GM12878 (cell line): Measurements from ENCODE around the gene CTNNA2. TPM values are rescaled to one million over a fixed set of nuclear protein-coding genes. Genes with fewer than 3 reads are reported as not detected.

Source experiments
- ATAC-seq: fragments of 200-7000 bp; cut with Tn5 transposase; 3 replicates; pipeline ENCODE4 v1.9.1; 2020; ENCODE audit warnings: mild to moderate bottlenecking, moderate library complexity
- BruUV-seq: library from RNA; stranded (reverse); fragments of 400-500 nt; replicated peaks from 2 replicates; lab custom pipeline; 2021; lab: Mats Ljungman, UMichigan
- CTCF ChIA-PET: fragments of 300-600 bp; sonication (Branson Sonifier 250); formaldehyde crosslinking; extraction: SDS; loops from one replicate; lab custom pipeline; 2021; ENCODE audit warnings: inconsistent platforms; lab: Yijun Ruan, JAX
- POLR2A ChIA-PET: fragments of 350-600 bp; formaldehyde crosslinking; extraction: SDS; loops from one replicate; lab custom pipeline; 2021; ENCODE audit warnings: inconsistent platforms; lab: Charles Lee
- RAD21 ChIA-PET: fragments of 300-600 bp; sonication (Branson Sonifier 250); formaldehyde crosslinking; loops from one replicate; lab custom pipeline; 2023; ENCODE audit warnings: antibody characterized with exemption; ENCODE audit not compliant: unreplicated experiment; lab: Charles Lee
- SMC1A ChIA-PET: fragments of 300-600 bp; sonication (Branson Sonifier 250); formaldehyde crosslinking; loops from one replicate; lab custom pipeline; 2023; ENCODE audit not compliant: unreplicated experiment, uncharacterized antibody; lab: Charles Lee
- DNase-seq: peaks from one replicate; pipeline ENCODE4 v3.0.0-alpha.2; 2011; ENCODE audit warnings: low read depth, low spot score
- FAIRE-seq: peaks from 3 replicates; lab custom pipeline; 2011; peaks lifted over from hg19 to GRCh38; lab: Jason Lieb, UNC
- H2AFZ ChIP-seq: 2 replicates; pipeline ENCODE4 v1.6.0; 2011; ENCODE audit warnings: low read depth, low read length, control low read depth; ENCODE audit not compliant: control insufficient read depth
- H3K27ac ChIP-seq: 2 replicates; pipeline ENCODE4 v1.5.1; 2011; ENCODE audit warnings: control low read depth; ENCODE audit not compliant: control insufficient read depth, insufficient read depth
- H3K27me3 ChIP-seq, 2 experiments: replicated peaks in 1 of 2; 2 replicates each; pipeline versions ENCODE4 v1.6.0 to v1.6.1; 2011; ENCODE audit warnings: low read length in 1 of 2; ENCODE audit not compliant: control insufficient read depth in 2 of 2, insufficient read depth in 2 of 2
- H3K36me3 ChIP-seq, 2 experiments: 2 replicates each; pipeline ENCODE4 v1.5.1; 2011; ENCODE audit warnings: low read length in 1 of 2; ENCODE audit not compliant: control insufficient read depth in 2 of 2, insufficient read depth in 2 of 2
- H3K4me1 ChIP-seq: 2 replicates; pipeline ENCODE4 v1.6.1; 2011; ENCODE audit warnings: mild to moderate bottlenecking, low read length, moderate library complexity, mixed read lengths; ENCODE audit not compliant: control insufficient read depth, insufficient read depth
- H3K4me2 ChIP-seq: 2 replicates; pipeline ENCODE4 v1.6.0; 2011; ENCODE audit warnings: control low read depth; ENCODE audit not compliant: control insufficient read depth, insufficient read depth
- H3K4me3 ChIP-seq: fragments of 200-600 bp; sonication (generic); 2 replicates; pipeline ENCODE4 v1.5.1; 2016
- H3K79me2 ChIP-seq: 2 replicates; pipeline ENCODE4 v1.6.0; 2011; ENCODE audit warnings: low read length; ENCODE audit not compliant: control insufficient read depth, insufficient read depth
- H3K9ac ChIP-seq: 2 replicates; pipeline ENCODE4 v1.8.0; 2011; ENCODE audit warnings: low read length, control low read depth, mixed read lengths; ENCODE audit not compliant: control insufficient read depth, insufficient read depth
- H3K9me3 ChIP-seq: replicated peaks from 3 replicates; pipeline ENCODE4 v1.5.1; 2011; ENCODE audit warnings: mild to moderate bottlenecking, low read length; ENCODE audit not compliant: control insufficient read depth, insufficient read depth
- H4K20me1 ChIP-seq: 2 replicates; pipeline ENCODE4 v1.6.0; 2011; ENCODE audit not compliant: control insufficient read depth, insufficient read depth
- CEBPB ChIP-seq, 2 experiments: fragments of 150-350 bp in 1 of 2; IDR thresholded peaks; 2 replicates each; pipeline ENCODE4 v1.6.1; 2012 to 2014; ENCODE audit warnings: low read depth in 2 of 2, low read length in 2 of 2, borderline replicate concordance in 1 of 2, inconsistent platforms in 1 of 2
- E4F1 ChIP-seq: fragments of 450-650 bp; IDR thresholded peaks from 2 replicates; pipeline ENCODE4 v1.6.1; 2018; ENCODE audit warnings: borderline replicate concordance, mild to moderate bottlenecking; ENCODE audit not compliant: partially characterized antibody
- HCFC1 ChIP-seq: fragments of 150-350 bp; IDR thresholded peaks from 2 replicates; pipeline ENCODE4 v1.6.1; 2014; ENCODE audit warnings: low read length
- RUNX3 ChIP-seq: IDR thresholded peaks from 2 replicates; pipeline ENCODE4 v1.6.1; 2012; ENCODE audit warnings: low read length, inconsistent platforms
- YY1 ChIP-seq: IDR thresholded peaks from 2 replicates; pipeline ENCODE4 v1.6.1; 2011; ENCODE audit warnings: low read depth, mild to moderate bottlenecking, low read length
- ZBTB4 ChIP-seq: fragments of 450-650 bp; formaldehyde crosslinking; IDR thresholded peaks from 2 replicates; pipeline ENCODE4 v1.4.0; 2022; ENCODE audit warnings: mild to moderate bottlenecking, moderate library complexity
- WGBS: methylation state at CpG from one replicate; pipeline ENCODE4 v1.1.6; 2016; ENCODE audit warnings: low lambda C conversion rate; ENCODE audit not compliant: insufficient replicate concordance, insufficient coverage; ENCODE audit errors: missing lambda C conversion rate; 5-methylcytosine and 5-hydroxymethylcytosine counted together
- in situ Hi-C: fragments of 300-500 bp; cut with MboI; formaldehyde crosslinking; loops from 9 replicates; pipeline ENCODE4 v1.14.3; 2018; ENCODE audit warnings: mixed read lengths
- intact Hi-C: fragments of 100-400 bp; cut with micrococcal nuclease; formaldehyde crosslinking; loops from one replicate; pipeline ENCODE4 v1.14.2; 2022; ENCODE audit not compliant: unreplicated experiment
- polyA plus RNA-seq, 11 experiments: library from polyadenylated mRNA; depleted of rRNA in 4 of 11; unstranded in 6 of 11; stranded (reverse) in 5 of 11; fragments of >200 nt; fragmentation: Nextera tagmentation in 4 of 11; fragmentation: Illumina TruSeq in 1 of 11; extraction: Ambion mirVana in 4 of 11; extraction: Trizol in 1 of 11; gene quantifications; 1 replicate in 1 of 11; 2 replicates in 10 of 11; pipeline versions ENCODE4 v1.2.1 to v1.2.3, GENCODE V29; 2011 to 2016; ENCODE audit warnings: inconsistent platforms in 2 of 11, missing spikeins in 2 of 11, low read depth in 1 of 11
- total RNA-seq, 4 experiments: library from RNA; depleted of rRNA in 3 of 4; stranded (reverse); fragments of >200 nt in 3 of 4; fragmentation: Illumina TruSeq in 1 of 4; extraction: Trizol in 1 of 4; gene quantifications; 2 replicates each; pipeline versions ENCODE4 v1.2.1 to v1.2.3, GENCODE V29; 2013 to 2021

The CTNNA2 gene
- total and polyA plus RNA-seq, 10 of the 15 experiments (the other 5 are each of a cell fraction or from before 2014, with no cell fraction given) = 2.4 to 36.2 (median 6.6) TPM

GRCh38 chr2:79935771-79936657 lies 423.2 kb downstream of the CTNNA2 start (continued):
- TF ChIP-seq ZBTB4 (CRISPR knock-in tag) = no peak
- TF ChIP-seq CEBPB (IDR thresholded peaks at IDR 0.05; ENCODE audit: borderline replicate concordance in 1 of 2, low read depth in 2 of 2, low read length in 2 of 2) = no peak

GRCh38 chr2:79936715-79937114 lies 423.9 kb downstream of the CTNNA2 start:
- Histone ChIP-seq H3K36me3 (no peaks in the 10 kb centered on the region), H4K20me1 (no peaks in the 10 kb centered on the region), H3K9me3 (no peaks in the 10 kb centered on the region), H3K79me2 (no peaks in the 10 kb centered on the region), H3K4me3 (no peak overlapping the region), H3K27me3 (no peaks in the 10 kb centered on the region; a peak in 1 of 4 replicates), H3K4me1 (no peaks in the 10 kb centered on the region), H3K4me2 (no peak overlapping the region), H3K27ac (no peak overlapping the region), H2AFZ (no peak overlapping the region), H3K9ac (no peak overlapping the region)
- ATAC-seq (peak; percentile 72), DNase-seq (no peak), FAIRE-seq (no peak)
- POLR2A ChIA-PET = no interaction called here
- SMC1A ChIA-PET = no interaction called here
- intact Hi-C loops (loop anchor here (1.0 kb wide), 1 partner anchor 46 kb away; no protein-coding TSS in a partner anchor), in situ Hi-C loops (no loop called here)
- no TSS peak for BruUV-seq
- RAD21 ChIA-PET = interaction anchor here (0.6 kb wide), 2 partner anchors 20 to 42 kb away, joined by 3 read pairs; no protein-coding TSS in a partner anchor
- WGBS = 30% methylated on average over 3 of the region's 3 CpGs
- CTCF ChIA-PET = interaction anchor here (1.0 kb wide), 1 partner anchor 20 kb away, joined by 3 read pairs; no protein-coding TSS in a partner anchor
- no peak for TF ChIP-seq E4F1
- TF ChIP-seq YY1 = no peak
- no peak for TF ChIP-seq HCFC1
- TF ChIP-seq RUNX3 = peak; percentile 14; the same call in 1 of the 2 replicates
